ENCODE results near the gene RALGAPA2.

GRCh38 chr20:20658871-20659431 lies 53.5 kb downstream of the RALGAPA2 start:
- TF ChIP-seq EZH2phosphoT487 (IDR thresholded peaks at IDR 0.05; ENCODE audit: borderline replicate concordance, low read length) = no peak
- no peak for TF ChIP-seq EZH2 (IDR thresholded peaks at IDR 0.05; ENCODE audit: low read length, unreplicated experiment)
- TF ChIP-seq CTCF (conservative IDR thresholded peaks at IDR 0.05; ENCODE audit: low read depth, low read length) = no peak
